Endothelial cell of umbilical vein (primary cell): Measurements from ENCODE around the gene PTPRE. TPM values are rescaled to one million over a fixed set of nuclear protein-coding genes. Genes with fewer than 3 reads are reported as not detected.

Experiments
- BruUV-seq: library from RNA; stranded (reverse); fragments of 400-500 nt; replicated peaks from 2 replicates; lab custom pipeline; 2021; lab: Mats Ljungman, UMichigan
- CTCF ChIA-PET: fragments of 300-600, 350-600 bp; sonication (Branson Sonifier 250); formaldehyde crosslinking; loops from one replicate; lab custom pipeline; 2021; ENCODE audit warnings: antibody characterized with exemption, inconsistent platforms; lab: Charles Lee
- POLR2A ChIA-PET: fragments of 300-600, 350-600 bp; sonication (Branson Sonifier 250); formaldehyde crosslinking; loops from one replicate; lab custom pipeline; 2021; ENCODE audit warnings: antibody characterized with exemption, inconsistent platforms; lab: Charles Lee
- DNase-seq: peaks from one replicate; pipeline ENCODE4 v3.0.0-alpha.2; 2011; ENCODE audit warnings: low read depth, low spot score
- FAIRE-seq: peaks from 2 replicates; lab custom pipeline; 2011; peaks lifted over from hg19 to GRCh38; lab: Jason Lieb, UNC
- H2AFZ ChIP-seq: 2 replicates; pipeline ENCODE4 v1.6.0; 2012; ENCODE audit warnings: low read depth, low read length, control low read depth, inconsistent platforms
- H3K27ac ChIP-seq: 2 replicates; pipeline ENCODE4 v1.5.1; 2011; ENCODE audit warnings: low read depth, mild to moderate bottlenecking, control low read depth, low read length, moderate library complexity; ENCODE audit not compliant: insufficient read depth
- H3K27me3 ChIP-seq, 2 experiments: 2 replicates each; pipeline versions ENCODE4 v1.6.0 to v1.6.1; 2011; ENCODE audit warnings: low read length in 2 of 2, mixed read lengths in 1 of 2; ENCODE audit not compliant: control insufficient read depth in 2 of 2, insufficient read depth in 2 of 2
- H3K36me3 ChIP-seq, 2 experiments: 2 replicates in 1 of 2; 3 replicates in 1 of 2; pipeline ENCODE4 v1.5.1; 2011; ENCODE audit warnings: low read length in 2 of 2, mild to moderate bottlenecking in 1 of 2, moderate library complexity in 1 of 2; ENCODE audit not compliant: control insufficient read depth in 2 of 2, insufficient read depth in 2 of 2; ENCODE audit errors: extremely low read depth in 1 of 2
- H3K4me1 ChIP-seq: 3 replicates; pipeline ENCODE4 v1.5.1; 2011; ENCODE audit warnings: mild to moderate bottlenecking, low read length; ENCODE audit not compliant: control insufficient read depth, insufficient read depth; ENCODE audit errors: extremely low read depth
- H3K4me2 ChIP-seq: 2 replicates; pipeline ENCODE4 v1.6.1; 2011; ENCODE audit warnings: low read length, control low read depth, mixed read lengths; ENCODE audit not compliant: insufficient read depth
- H3K4me3 ChIP-seq, 3 experiments: fragments of 200-600 bp in 1 of 3; sonication (generic), shearing (Covaris generic) in 1 of 3; replicated peaks in 1 of 3; 2 replicates each; pipeline ENCODE4 v1.5.1; 2011 to 2016; ENCODE audit warnings: control low read depth in 3 of 3, low read length in 3 of 3, mild to moderate bottlenecking in 2 of 3, inconsistent platforms in 1 of 3, low read depth in 1 of 3, moderate library complexity in 1 of 3; ENCODE audit not compliant: insufficient read depth in 1 of 3
- H3K79me2 ChIP-seq: 2 replicates; pipeline ENCODE4 v1.6.0; 2012; ENCODE audit warnings: low read length, inconsistent platforms; ENCODE audit not compliant: control insufficient read depth, insufficient read depth
- H3K9ac ChIP-seq: replicated peaks from 2 replicates; pipeline ENCODE3; 2011; ENCODE audit warnings: low read length, control low read depth; ENCODE audit not compliant: insufficient read depth; ENCODE audit errors: extremely low read depth
- H3K9me1 ChIP-seq: replicated peaks from 3 replicates; pipeline ENCODE4 v1.6.0; 2011; ENCODE audit warnings: mild to moderate bottlenecking, low read length; ENCODE audit not compliant: control insufficient read depth, insufficient read depth; ENCODE audit errors: extremely low read depth
- H3K9me3 ChIP-seq: replicated peaks from 2 replicates; pipeline ENCODE4 v1.5.1; 2012; ENCODE audit warnings: low read length, inconsistent platforms; ENCODE audit not compliant: control insufficient read depth, insufficient read depth
- H4K20me1 ChIP-seq: replicated peaks from 2 replicates; pipeline ENCODE3; 2011; ENCODE audit warnings: mild to moderate bottlenecking, low read length; ENCODE audit not compliant: control insufficient read depth, insufficient read depth; ENCODE audit errors: extremely low read depth
- EZH2 ChIP-seq: IDR thresholded peaks from 2 replicates; pipeline ENCODE4 v1.6.1; 2012; ENCODE audit warnings: borderline replicate concordance, low read depth, mild to moderate bottlenecking, moderate library complexity, low read length, inconsistent platforms; ENCODE audit not compliant: severe bottlenecking
- FOS ChIP-seq: IDR thresholded peaks from 2 replicates; pipeline ENCODE4 v1.6.1; 2011; ENCODE audit warnings: mild to moderate bottlenecking, low read length, moderate library complexity, borderline replicate concordance; ENCODE audit not compliant: insufficient read depth
- GATA2 ChIP-seq: IDR thresholded peaks from 2 replicates; pipeline ENCODE4 v1.7.0; 2011; ENCODE audit warnings: low read depth, mild to moderate bottlenecking, moderate library complexity, mixed read lengths, low read length; ENCODE audit not compliant: insufficient read length, insufficient read depth
- JUN ChIP-seq: IDR thresholded peaks from 2 replicates; pipeline ENCODE4 v1.6.1; 2011; ENCODE audit warnings: borderline replicate concordance, low read depth; ENCODE audit not compliant: insufficient read length, insufficient read depth
- MAX ChIP-seq: IDR thresholded peaks from 2 replicates; pipeline ENCODE4 v1.6.1; 2011; ENCODE audit not compliant: insufficient read depth, insufficient read length
- MYC ChIP-seq: IDR thresholded peaks from one replicate; pipeline ENCODE4 v1.6.1; 2011; ENCODE audit warnings: mild to moderate bottlenecking, low read depth, low read length
- POLR2A ChIP-seq: IDR thresholded peaks from 2 replicates; pipeline ENCODE4 v1.6.1; 2012; ENCODE audit warnings: low read depth, mild to moderate bottlenecking, control low read depth, low read length
- POLR2AphosphoS5 ChIP-seq: IDR thresholded peaks from 2 replicates; pipeline ENCODE4 v1.6.1; 2012; ENCODE audit warnings: low read depth, mild to moderate bottlenecking, control low read depth, low read length, moderate library complexity; ENCODE audit not compliant: insufficient read depth
- dilution Hi-C: fragments of 300-500 bp; cut with MboI; formaldehyde crosslinking; loops from one replicate; pipeline ENCODE4 v1.15.0; 2019; ENCODE audit warnings: low sequenced_read_pairs; ENCODE audit not compliant: extremely low pct_ligation_motif_present
- intact Hi-C: fragments of 100-400 bp; cut with micrococcal nuclease; formaldehyde crosslinking; loops from one replicate; pipeline ENCODE4 v1.10.0; 2022
- polyA plus RNA-seq, 4 experiments: library from polyadenylated mRNA; depleted of rRNA in 3 of 4; stranded (reverse) in 3 of 4; unstranded in 1 of 4; fragments of >200 nt; gene quantifications; 2 replicates each; pipeline versions ENCODE4 v1.2.1 to v1.2.3, GENCODE V29; 2011 to 2012; ENCODE audit warnings: missing spikeins in 1 of 4
- total RNA-seq: library from RNA; stranded (reverse); gene quantifications from 2 replicates; pipeline ENCODE4 v1.2.3, GENCODE V29; 2021
- TF ChIP-seq, protein P1 (sequence below), 2 donors: IDR thresholded peaks; 1 replicate in 1 of 2; 2 replicates in 1 of 2; pipeline ENCODE4 v1.5.1; 2011; ENCODE audit warnings: low read length in 2 of 2, mild to moderate bottlenecking in 2 of 2, moderate library complexity in 2 of 2, control low read depth in 1 of 2, inconsistent platforms in 1 of 2, low read depth in 1 of 2; ENCODE audit not compliant: insufficient read depth in 1 of 2; ENCODE audit errors: extremely low read depth in 1 of 2

The PTPRE gene
- total and polyA plus RNA-seq, 2 donors (not counting 3 experiments of a cell fraction or from before 2014, with no cell fraction given), result 37.3 to 116 TPM

- H3K27ac ChIP-seq, result no peak overlapping the region
- peaks cover 7 to 27% of the 10 kb centered on the region in 2 experiments for H3K36me3 ChIP-seq
- H3K9ac ChIP-seq, result no peak overlapping the region
- no peak for DNase-seq
- intact Hi-C loops (no loop called here), dilution Hi-C loops (no loop called here)
- no peaks in the 10 kb centered on the region for H4K20me1 ChIP-seq
- no peak overlapping the region for H2AFZ ChIP-seq
- FAIRE-seq, result no peak
- no peak overlapping the region for H3K4me2 ChIP-seq
- no peaks in the 10 kb centered on the region for H3K27me3 ChIP-seq
- POLR2A ChIA-PET, result no interaction called here
- BruUV-seq, result no TSS peak
- H3K9me3 ChIP-seq, result no peaks in the 10 kb centered on the region
- peaks cover 93% of the 10 kb centered on the region for H3K79me2 ChIP-seq
- TF ChIP-seq MAX, result no peak
- no peak for TF ChIP-seq POLR2AphosphoS5
- no peak for TF ChIP-seq FOS
- no peak for TF ChIP-seq MYC
- TF ChIP-seq JUN, result no peak
- no peak for TF ChIP-seq GATA2
- TF ChIP-seq EZH2, result no peak
- TF ChIP-seq, protein P1, sequence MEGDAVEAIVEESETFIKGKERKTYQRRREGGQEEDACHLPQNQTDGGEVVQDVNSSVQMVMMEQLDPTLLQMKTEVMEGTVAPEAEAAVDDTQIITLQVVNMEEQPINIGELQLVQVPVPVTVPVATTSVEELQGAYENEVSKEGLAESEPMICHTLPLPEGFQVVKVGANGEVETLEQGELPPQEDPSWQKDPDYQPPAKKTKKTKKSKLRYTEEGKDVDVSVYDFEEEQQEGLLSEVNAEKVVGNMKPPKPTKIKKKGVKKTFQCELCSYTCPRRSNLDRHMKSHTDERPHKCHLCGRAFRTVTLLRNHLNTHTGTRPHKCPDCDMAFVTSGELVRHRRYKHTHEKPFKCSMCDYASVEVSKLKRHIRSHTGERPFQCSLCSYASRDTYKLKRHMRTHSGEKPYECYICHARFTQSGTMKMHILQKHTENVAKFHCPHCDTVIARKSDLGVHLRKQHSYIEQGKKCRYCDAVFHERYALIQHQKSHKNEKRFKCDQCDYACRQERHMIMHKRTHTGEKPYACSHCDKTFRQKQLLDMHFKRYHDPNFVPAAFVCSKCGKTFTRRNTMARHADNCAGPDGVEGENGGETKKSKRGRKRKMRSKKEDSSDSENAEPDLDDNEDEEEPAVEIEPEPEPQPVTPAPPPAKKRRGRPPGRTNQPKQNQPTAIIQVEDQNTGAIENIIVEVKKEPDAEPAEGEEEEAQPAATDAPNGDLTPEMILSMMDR (IDR thresholded peaks at IDR 0.05; ENCODE audit: extremely low read depth in 1 of 2, insufficient read depth in 1 of 2, low read depth in 1 of 2, low read length in 2 of 2), result no peak
- TF ChIP-seq POLR2A, result no peak
- CTCF ChIA-PET, result interaction anchor here (1.0 to 14.9 kb wide), 5 partner anchors 8 to 110 kb away, joined by 3 to 425 read pairs (median 4); partner anchors contain the start of gene PTPRE
- no peak overlapping the region for H3K4me3 ChIP-seq
- H3K4me1 ChIP-seq, result peaks cover 3% of the 10 kb centered on the region
- no peaks in the 10 kb centered on the region for H3K9me1 ChIP-seq
Observed at GRCh38 chr10:128016423-128017060, 109.6 kb downstream of the PTPRE start.
